ENCODE measurements around the gene CTDP1.

The CTDP1 gene

GRCh38 chr18:79792988-79793355 is 113.4 kb downstream of the CTDP1 start:
- in situ Hi-C loops (cut with MboI; ENCODE audit: low sequenced_read_pairs, unreplicated experiment) = no loop called here
- TF ChIP-seq CTCF (IDR thresholded peaks at IDR 0.05; ENCODE audit: borderline replicate concordance, control extremely low read depth, extremely low read depth, insufficient read depth, missing control alignments) = no peak
- DNase-seq (ENCODE audit: low spot score) = no peak

GRCh38 chr18:79794846-79795245 is 115.2 kb downstream of the CTDP1 start:
- in situ Hi-C loops (cut with MboI; ENCODE audit: low sequenced_read_pairs, unreplicated experiment) = no loop called here

GRCh38 chr18:79795446-79795845 is 115.8 kb downstream of the CTDP1 start:
- no peak for DNase-seq (ENCODE audit: low spot score)
- no peak for TF ChIP-seq CTCF (IDR thresholded peaks at IDR 0.05; ENCODE audit: borderline replicate concordance, control extremely low read depth, extremely low read depth, insufficient read depth, missing control alignments)
- in situ Hi-C loops (cut with MboI; ENCODE audit: low sequenced_read_pairs, unreplicated experiment) = no loop called here

More at GRCh38 chr18:79794846-79795245, 115.2 kb downstream of the CTDP1 start:
- no peak for DNase-seq (ENCODE audit: low spot score)
- no peak for TF ChIP-seq CTCF (IDR thresholded peaks at IDR 0.05; ENCODE audit: borderline replicate concordance, control extremely low read depth, extremely low read depth, insufficient read depth, missing control alignments)

GRCh38 chr18:79796016-79796415 is 116.4 kb downstream of the CTDP1 start:
- TF ChIP-seq CTCF (IDR thresholded peaks at IDR 0.05; ENCODE audit: borderline replicate concordance, control extremely low read depth, extremely low read depth, insufficient read depth, missing control alignments) = no peak
- in situ Hi-C loops (cut with MboI; ENCODE audit: low sequenced_read_pairs, unreplicated experiment) = no loop called here
- no peak for DNase-seq (ENCODE audit: low spot score)

GRCh38 chr18:79796531-79797405 is 117.2 kb downstream of the CTDP1 start:
- no peak for DNase-seq (ENCODE audit: low spot score)
- TF ChIP-seq CTCF (IDR thresholded peaks at IDR 0.05; ENCODE audit: borderline replicate concordance, control extremely low read depth, extremely low read depth, insufficient read depth, missing control alignments) = no peak
- in situ Hi-C loops (cut with MboI; ENCODE audit: low sequenced_read_pairs, unreplicated experiment) = no loop called here

- DNase-seq (ENCODE audit: low spot score) = peak; percentile 87
- in situ Hi-C loops (cut with MboI; ENCODE audit: low sequenced_read_pairs, unreplicated experiment) = no loop called here
- peak; percentile 41 for TF ChIP-seq CTCF (IDR thresholded peaks at IDR 0.05; ENCODE audit: borderline replicate concordance, control extremely low read depth, extremely low read depth, insufficient read depth, missing control alignments)
These were observed 118.1 kb downstream of the CTDP1 start, which contains the start of gene KCNG2 for GRCh38 chr18:79797518-79798345. Gene KCNG2, plus strand, starts transcription at chr18:79797938. Its CDS starts 65,730 bp downstream, at chr18:79863668.

Data from GM13976 (cell line).